Activated CD4-positive, alpha-beta T cell treated with anti-CD3 and anti-CD28 coated beads, Interleukin-2, amount 50 U/mL, for 1 hour (primary cell): ENCODE measurements around the gene ASB2.

Experiments
- DNase-seq: peaks from one replicate; pipeline ENCODE4 v3.0.0-alpha.2; 2020

ASB2 gene

DNA sequence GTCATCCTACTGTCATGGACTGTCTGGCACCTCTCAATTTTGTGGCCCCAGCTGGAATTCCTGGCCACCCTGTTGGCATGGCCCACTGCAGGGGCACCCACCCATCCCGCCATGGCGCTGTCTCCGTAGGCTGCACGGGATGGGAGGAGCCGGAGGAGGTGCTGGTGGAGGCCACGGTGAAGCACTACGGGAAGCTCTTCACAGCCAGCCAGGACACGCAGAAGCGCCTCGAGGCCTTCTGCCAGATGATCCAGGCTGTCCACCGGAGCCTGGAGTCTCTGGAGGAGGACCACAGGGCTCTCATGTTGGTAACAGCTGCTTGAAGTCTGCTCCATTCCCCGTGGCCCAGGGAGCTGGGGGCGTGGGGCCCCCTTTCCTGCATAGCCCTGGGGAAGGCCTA lies 24.6 kb upstream of the ASB2 start:
- DNase-seq, result no peak

DNA sequence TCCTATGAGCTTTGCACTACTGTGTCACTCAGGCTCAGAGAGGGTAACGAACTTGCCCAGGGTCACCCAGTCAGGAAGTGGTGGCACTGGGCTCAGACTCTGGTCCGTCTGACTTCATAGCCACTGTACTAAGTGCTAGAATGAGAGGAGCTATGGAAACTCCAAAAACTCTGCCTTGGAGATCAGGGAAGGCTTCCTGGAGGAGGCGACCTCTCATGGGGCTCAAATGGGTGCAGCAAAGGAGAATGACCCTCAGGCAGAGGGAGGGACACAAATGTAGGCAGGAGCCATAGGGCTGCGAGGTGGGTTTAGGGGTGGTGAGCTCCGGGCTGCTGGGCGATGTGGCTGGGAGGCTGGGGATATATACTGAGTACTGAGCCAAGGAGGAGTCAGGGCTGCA lies 23.9 kb upstream of the ASB2 start:
- no peak for DNase-seq

DNA sequence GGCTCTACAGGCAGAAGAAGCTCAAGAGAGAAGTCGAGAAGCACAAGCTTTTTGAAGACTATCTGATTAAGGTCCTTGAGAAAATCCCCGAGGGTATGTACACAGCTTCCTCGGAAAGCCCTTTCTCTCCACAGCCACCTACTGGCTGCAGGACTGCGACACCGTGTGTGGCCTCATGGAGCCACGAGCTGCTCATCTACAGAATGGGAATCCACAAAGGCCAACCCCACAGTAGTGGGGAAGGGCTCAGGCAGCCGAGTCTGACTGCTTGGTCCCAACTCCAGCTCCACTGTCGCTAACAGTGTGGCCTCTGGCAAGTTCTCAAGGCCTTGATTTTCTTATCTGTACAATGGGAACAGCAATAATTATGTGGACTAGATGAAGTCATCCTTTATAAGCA lies 23.2 kb upstream of the ASB2 start:
- no peak for DNase-seq

DNA sequence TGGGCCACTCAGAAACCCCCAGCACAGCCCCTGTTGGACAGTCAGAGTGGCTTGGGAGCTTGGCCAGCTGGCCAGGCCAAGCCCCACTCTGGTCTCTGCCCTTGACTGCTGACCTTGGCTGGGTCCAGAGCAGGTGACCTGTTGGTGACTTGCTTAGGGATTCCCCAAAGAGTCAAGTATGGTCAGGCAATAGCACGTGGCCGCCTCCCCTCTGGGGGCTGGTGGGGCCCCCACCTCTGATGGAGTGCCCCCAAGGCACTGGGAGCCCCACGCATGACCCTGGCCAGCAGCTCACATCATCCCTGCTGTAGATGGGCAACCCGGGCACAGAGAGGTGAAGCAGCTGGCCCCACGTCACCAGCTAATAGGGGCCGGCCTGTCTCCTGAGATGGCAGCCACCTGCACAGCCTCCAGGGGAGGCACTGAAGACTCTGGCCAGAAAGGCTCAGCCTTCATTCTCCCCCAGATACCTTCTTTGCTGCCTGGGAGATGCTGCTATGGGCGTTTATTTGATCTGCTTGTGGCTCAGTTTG lies 22.6 kb upstream of the ASB2 start:
- no peak for DNase-seq

DNA sequence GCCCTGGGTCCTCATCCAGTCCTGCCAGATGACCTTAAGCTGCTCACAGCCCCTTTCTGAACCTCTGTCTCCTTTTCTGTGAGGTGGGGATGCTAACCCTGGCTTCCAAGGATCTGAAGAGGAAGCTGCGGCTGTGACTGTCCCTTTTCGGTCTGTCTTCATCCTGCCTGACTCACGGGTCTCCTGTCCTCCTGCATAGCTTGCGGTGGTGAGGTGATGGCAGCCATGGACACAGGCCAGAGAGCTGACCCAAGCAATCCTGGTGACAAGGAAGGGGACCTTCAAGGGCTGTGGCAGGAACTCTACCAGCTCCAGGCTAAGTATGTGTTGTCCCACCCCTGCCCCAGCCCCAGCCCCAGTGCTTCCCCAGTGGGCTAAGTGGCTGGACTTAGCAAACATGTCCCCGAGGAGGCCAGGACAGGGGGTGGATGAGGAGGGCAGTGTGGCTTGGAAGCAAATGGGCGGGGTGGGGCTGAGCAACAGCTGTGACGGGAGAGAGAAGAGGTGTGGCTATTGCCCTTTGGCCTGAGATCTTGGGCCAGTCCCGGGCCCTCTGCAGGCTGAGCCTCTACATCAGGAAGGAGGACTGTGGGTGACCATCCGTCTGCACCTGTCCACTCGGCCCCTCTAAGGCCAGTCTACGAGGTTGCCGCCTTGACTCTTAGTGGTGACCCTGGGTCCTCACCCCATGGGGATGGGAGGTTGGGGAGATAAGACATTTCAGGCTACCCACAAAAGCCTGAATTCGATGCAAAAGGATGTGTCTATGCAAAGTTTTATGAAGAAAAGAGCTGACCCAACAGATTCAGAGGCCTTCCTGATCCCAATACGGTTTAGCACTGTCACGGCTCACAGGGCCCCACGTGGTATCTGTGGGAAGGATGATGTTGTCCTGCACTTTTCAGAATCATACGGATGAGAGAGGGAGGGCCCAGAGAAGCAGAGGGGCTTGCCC lies 21.8 kb upstream of the ASB2 start:
- DNase-seq, result no peak

DNA sequence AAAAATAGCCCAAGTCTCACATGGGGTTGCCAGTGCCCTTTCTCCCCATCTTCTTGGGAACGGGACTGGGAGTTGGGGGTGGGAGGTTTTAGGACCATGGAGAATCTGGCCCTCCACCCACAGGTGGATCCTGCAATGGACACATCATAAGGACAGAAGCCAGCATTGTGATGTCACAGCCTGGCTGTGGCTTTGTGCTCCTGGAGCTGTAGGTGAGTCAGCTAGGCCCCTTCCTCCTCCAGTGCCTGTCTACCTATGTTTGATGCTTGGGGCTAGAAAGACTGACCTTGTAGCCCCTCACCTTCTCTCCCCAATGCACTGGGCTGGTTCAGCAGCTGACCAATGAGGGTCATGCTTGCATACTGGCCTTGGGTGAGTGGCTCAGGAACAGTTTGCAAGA lies 20.7 kb upstream of the ASB2 start, which contains the start of gene CCDC197:
Gene CCDC197 (plus strand): TSS at position 220 of the 400 bp plus-strand sequence. CDS start 831 bp downstream, outside the sequence.
- DNase-seq, result no peak

DNA sequence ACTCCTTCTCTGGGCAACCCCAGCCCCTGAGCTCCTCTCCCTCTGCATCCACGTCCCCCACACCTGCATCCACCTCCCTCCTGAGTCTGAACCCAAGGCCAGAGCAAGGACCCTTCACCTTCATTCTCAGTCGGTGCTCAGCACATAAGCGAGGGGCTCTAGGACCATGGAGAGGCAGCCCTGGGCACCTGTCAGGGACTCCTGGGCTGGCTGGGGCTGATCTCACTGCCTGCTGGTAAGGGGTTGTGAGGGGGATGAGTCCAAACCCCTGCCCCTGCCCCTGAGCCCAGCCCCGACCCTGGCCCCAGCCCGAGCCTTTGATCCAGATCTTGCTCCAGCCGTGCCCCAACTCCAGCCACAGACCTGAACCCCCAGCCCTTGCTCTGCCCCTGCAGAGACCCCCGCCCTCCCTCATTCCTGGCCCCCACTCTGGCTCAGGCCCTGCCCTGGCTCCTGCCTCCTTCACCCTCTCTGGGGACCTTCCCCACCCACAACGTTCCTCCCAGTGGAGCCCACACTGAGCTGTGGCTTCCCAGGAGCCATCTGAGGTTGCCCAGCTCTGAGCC lies 19.8 kb upstream of the ASB2 start:
- no peak for DNase-seq

DNA sequence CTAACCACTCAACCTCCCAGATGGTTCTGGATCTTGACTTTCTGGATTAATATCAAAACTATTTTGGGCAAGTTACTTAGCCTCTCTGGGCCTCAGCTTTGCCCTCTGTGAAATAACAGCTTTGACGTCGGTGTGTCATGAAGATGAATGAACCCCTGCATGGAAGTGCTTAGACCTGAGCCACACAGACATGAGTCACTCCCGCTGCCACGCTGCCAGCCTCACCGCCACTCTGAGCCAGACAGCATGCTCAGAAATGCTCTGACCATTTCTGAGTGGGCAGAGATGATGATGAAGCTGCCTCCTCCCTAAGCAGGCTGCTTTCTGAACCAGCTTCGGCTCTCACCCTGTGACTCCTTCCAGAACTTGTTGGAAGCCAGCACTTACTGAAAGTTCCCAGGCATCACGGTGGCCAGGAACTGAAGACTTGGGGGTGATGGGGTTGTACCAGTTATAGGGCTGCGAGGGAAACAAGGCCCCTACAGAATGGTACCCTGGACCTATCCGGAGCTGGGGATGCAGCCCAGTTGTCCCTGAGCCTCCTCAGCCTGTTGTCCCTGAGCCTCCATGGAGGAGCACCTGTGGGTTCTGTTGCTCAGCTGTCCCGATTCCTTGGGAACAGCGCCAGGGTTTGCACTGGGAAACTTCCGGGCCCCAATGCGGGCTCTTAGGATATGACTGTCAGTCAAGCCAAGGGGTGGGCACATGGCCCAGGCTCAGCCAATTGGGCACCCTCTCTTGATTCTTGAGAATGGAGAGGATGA lies 18.7 kb upstream of the ASB2 start:
- DNase-seq, result no peak

DNA sequence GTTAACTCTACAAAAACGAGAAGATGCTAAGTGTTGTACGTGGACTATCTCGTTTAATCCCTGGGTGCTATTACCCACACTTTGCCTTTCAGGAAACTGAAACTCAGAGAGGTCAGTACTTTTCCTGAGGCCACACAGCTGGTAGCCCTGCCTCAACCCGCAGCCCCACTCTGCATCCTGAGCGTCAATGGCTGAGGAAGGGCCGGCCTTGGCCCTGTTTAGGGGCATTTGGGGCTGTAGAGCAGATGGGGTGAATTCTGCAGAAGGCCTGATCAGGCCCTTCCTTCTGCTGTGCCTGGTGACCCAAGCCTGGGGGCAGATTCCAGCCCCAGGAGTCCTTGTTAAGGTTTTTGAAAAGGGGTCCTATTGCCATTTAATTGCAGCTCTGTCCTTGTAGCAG lies 17.0 kb upstream of the ASB2 start:
- DNase-seq, result no peak

DNA sequence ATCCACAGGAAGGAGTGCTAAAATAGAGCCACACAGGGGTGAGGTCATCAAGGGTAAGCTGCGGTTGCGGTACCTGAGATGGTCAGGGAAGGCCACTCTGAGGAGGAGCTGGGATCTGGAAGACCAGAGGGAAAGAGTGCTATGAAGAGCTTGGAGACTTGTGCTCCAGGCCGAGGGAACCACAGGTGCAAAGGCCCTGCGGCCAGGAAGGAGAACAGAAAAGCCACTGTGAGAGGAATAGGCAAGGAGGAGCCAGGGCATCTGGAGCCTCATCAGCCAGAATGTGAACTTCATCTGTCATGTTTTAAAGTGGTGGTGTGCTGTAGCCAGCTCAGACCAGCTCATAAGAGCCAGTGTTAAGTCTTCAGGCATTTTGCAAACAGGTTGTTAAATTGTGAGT lies 15.3 kb upstream of the ASB2 start:
- DNase-seq, result no peak

DNA sequence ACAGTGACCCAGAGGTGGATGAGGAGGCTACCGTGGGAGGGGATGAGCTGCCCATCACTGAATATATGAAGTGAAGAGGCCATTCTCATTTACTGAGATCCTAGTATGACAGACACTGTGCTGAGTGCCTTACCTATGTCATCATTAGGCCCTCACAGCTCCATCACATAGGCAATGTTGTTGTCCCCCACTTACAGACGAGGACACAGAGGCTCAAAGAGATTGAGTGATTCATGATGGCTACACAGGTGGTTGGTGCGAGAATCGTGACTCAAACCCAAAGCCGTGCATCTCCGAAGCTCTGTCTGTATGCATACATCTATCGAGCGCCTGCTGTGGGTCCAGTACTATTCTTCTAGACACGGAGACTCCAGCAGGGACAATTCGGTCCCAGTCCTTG lies 14.8 kb upstream of the ASB2 start:
- DNase-seq, result no peak

DNA sequence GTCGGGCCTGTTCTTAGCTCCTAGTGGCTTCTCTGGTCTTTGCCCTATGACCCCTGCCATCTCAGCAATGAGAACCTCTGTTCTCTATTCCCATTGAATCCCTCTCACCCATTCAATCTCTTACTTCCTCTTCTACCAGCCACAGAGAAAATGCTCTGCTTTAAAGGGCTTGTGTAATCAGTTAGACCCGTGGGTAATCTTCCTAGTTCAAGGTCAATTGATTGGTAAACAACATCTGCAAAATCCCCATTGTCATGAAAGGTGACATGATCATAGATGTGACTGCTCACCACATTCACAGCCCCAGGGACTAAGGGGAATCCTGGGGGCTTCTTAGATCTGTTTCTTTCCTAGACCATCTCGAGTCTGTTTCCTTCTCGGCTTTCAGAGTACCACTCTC lies 13.6 kb upstream of the ASB2 start:
- DNase-seq, result no peak

DNA sequence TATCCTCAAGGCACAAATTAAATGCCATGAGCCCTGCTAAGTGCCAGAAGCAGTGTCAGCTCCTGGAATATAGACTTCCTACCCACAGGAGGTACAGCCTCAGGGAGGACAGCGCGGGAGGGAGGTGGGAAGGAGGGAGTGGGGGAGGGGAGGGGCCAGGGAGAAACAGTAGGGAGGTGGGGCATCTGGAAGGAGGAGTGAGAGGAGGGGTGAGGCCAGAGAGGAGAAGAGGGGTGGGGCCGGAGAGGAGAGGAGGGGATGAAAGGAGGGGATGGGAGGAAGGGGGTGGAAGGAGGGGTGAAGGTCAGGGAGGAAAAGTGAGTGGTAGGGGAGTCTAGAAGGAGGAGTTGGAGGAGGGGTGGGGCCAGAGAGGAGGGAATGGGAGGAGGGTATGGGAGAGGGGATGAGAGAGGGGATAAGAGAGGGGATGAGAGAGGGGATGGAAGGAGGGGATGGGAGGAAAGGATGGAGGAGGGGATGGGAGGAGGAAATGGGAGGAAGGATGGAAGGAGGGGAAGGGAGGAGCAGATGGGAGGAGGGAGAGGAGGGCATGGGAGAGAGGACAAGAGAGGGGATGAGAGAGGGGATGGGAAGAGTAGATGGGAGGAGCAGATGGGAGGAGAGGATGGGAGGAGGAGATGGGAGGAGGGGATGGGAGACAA lies 11.6 kb upstream of the ASB2 start:
- DNase-seq, result no peak

DNA sequence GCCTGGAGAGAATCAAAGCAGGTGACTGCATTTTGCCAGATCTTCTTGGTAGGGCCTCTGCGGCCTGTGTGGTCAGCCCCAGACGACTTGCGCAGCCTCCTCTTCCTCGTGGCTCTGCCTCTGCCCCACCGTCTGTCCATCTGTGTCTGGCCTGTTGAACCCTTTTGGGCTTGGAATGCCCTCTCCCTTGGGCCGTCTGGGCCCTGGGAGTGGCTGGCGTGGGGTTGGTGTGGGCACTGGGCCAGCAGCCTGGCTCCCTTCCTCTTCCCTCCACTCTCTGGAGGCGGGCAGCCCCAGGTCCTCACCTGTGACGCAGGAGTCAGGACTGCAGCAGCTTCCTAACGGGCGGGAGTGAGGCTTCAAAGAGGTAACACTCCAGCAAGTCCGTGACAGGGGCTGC lies 11.0 kb upstream of the ASB2 start:
- no peak for DNase-seq

DNA sequence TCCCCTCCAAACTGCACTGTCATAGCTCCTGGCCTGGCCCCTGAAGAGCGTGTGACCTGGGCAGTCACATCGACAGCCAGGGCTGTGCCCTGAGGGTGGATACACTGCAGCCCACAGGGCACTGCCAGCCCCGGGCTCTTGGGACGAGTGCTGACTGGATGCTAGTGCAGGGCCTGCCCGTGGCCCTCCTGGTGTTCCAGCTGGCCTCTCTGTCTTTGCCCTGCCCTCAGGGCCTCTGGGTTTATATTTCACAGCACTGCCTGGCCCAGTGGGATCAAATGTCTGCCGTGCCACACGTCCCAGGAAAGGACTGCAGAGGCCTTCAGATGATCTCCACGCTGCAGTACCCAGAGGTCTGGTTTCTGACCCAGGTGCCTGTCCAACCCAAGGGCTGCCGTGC lies 10.6 kb upstream of the ASB2 start:
- no peak for DNase-seq

DNA sequence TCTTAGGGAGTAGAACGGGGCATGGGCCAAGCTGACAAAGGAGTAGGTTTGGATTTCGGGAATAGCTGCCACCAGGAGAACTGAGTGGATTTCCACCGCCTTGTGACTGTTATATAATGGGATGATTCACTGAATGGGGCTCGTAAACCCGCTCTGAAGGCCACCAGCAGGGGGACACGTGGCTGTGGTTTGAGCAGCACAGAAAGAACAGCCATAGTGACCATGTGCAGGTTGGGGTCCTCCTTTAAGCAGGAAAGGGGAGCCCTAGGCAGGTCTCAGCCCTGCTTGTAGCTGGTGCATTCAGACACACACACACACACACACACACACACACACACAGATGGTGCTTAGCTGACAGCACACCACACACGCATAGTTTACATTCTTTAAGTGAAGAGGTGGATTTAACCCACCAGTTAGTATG lies 8.6 kb upstream of the ASB2 start:
- no peak for DNase-seq

DNA sequence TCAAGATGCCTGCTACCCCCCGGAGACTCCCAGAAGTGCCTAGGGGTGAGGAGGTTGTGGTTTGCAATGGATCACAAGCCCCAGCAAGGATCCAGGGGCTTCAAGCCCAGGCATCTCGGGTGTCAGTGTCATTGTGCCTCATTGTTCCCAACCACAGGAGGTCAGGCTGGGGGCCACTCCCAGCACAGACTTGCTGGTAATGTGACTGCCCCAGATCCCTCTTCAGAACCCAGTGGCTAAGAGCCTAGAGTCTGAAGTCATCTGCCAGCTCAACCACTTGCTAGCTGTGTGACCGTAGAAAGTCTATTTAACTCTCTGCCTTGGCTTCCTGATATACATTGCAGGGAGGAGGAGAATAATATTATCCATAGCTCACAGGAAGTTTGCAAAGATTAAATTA lies 7.7 kb upstream of the ASB2 start:
- DNase-seq, result no peak

DNA sequence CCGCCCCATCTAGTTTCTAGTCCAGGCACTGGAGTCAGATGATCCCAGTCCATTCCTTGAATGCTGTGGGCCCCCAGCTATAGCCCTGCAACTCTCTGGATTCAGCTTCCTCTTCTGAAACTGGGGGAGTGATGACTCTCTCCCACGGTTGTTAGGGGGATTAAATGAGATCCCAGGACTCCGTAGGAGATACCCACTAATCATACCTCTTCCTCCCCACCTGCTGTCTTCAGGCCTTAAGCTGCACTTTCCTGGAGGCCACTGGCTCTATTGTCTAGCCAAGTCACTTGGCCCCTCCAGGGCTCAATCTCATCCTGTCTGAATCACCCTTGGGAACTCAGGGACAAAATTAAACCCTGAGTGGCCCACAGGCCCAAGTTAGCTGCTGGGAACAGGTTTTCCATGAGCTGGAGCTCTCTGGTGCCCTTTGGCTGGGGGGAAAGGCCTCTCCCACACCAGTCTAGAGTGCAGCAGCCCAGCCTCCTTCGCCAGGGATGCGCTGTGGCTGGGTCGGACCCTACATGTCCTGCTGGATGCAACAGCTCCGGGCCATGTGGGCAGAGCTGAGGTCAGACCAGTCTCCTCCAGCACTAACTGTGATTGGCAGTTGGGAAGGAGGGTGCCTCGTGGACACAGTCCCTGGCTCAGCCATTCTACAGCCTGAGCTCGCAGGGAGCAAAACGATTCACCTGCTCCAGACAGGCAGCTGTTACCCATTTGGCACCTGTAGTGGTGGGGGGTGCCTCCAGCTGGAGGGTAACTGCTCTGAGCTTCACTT lies 6.0 kb upstream of the ASB2 start:
- DNase-seq, result no peak

DNA sequence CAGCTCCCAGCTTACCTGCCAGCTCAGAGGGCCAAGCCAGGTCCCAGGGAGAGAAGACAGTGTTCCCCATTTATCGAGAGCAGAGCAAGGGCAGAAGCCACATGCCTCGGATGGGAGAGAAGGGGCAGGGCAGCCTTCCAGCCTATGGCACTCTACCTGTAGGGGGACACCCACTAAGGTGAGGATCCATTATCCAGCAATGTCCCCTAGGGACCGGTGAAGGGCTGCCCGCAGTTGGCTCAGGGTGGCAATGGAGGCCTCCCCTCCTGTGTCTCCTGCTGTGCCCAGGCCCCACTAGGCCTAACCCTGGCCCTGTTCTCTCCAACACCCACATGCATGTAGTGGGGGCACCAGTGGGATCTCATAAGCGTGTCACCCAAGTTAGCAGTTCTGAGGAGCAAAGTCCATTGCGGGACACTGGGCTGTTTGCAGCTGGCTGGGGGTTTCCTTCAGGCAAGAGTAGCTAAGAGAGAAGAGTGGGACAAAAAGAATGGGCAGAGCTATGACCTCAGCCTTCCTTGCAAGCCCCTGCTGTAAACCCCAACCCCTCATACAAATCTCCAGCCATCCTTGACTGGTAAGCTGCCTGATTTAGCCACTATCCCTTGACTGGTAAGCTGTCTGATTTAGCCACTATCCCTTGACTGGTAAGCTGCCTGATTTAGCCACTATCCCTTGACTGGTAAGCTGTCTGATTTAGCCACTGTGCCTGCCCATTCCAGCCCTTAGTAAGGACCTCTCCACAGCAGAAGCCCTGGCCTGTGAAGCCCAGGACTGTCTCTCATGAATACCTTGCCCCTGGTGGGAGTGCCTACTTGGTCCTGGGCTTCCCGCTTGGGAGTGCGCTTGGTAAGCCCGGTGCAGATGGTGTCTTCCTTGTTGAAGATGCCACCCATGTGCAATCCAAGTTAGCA lies 5.2 kb upstream of the ASB2 start:
- DNase-seq, result no peak

DNA sequence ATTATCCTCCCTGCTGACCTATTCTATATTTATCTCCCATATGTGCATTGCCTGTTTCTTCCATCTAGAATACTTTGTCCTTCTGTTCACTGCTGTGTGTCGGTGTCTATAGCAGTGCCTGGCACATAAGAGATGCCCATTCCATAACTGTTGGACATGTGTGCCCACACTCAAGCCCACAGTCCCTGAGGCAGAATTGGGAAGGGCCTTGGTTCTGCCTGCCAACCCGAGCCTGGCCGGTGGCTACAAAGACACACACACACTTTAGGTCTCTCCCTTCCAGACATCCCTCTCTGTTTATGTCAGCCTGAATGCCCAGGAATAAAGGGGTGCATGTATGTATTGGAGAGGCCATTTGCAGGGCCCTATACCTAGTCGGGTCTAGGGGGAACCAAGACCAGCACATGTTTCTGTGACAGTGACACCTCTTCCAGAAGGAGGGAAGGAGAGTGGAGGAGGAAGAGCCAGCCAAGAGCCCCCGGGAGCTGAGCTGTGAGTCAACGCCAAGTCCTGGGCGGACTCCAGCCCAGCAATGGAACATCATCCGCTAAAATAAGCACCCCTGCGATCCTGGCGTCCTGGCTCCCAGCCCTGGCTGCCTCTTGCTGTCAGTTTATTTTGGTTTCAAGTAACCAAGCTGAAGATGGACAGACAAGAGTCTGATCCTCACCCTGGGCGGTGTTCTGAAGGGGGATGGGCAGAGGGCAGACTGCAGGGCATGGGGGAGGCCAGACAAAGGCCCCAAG lies 4.3 kb upstream of the ASB2 start:
- no peak for DNase-seq
